Measurements from ENCODE around the gene TNKS2.
"Not testable (repeated sequence)": the region's sequence is repeated elsewhere in the genome, so short reads cannot be mapped to it uniquely, and the experiment has no call there.

The TNKS2 gene

DNA sequence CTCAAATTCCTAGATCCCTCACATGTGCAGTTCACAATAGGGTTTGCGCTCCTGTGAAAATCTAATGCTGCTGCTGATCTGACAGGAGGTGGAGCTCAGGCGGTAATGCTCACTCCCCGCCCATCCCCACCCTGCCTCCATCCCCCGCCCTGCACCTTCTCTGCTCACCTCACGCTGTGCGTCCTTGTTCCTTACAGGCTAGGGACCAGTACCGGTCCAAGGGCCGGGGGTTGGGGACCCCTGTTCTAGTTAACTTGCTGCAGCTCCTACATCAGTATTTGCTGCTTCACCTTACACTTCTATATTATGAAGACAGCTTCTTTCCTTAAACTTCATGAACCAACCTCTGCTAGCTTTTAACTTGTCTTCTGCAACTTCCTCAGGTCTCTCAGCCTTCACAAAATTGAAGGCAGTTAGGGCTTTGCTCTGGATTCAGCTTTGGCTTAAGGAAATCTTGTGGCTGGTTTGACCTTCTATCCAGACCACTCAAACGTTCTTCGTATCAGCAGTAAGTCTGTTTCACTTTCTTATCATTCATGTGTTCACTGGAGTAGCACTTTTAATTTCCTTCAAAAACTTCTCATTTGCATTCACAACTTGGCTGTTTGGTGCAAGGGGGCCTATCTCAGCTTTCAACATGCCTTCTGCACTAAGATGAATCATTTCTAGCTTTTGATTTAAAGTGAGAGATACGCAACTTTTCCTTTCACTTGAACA is 1.7 kb upstream of the TNKS2 start:
- no peak for DNase-seq (ENCODE audit: low spot score)

DNA sequence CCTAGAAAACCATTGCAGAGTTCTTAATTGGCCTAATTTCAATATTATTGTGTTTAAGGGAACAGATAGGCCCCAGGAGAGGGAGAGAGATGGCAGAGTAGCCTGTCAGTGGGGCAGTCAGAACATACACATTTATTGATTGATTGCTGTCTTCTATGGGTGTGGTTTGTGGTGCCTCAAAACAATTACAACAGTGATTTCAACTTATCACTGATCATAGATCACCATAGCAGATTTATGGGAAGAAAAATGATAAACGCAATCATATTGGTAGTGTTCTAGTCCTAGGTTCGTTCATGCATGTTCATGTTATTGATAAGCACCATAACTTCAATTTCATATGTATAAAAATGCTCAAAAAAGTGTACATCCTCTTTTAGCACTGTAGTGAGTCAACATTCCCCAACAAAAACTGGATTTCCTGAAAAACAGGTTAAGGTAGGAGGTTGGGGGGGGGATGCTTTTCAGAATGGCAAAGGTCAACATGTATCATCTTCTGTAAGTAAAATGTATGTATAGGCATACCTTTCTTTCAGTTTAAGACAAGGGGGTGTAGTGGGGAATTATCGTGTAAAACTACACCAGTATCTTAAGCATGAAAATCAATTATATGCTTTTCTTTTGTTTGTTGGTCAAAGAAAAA is 1.1 kb upstream of the TNKS2 start:
- no peak for DNase-seq (ENCODE audit: low spot score)

DNA sequence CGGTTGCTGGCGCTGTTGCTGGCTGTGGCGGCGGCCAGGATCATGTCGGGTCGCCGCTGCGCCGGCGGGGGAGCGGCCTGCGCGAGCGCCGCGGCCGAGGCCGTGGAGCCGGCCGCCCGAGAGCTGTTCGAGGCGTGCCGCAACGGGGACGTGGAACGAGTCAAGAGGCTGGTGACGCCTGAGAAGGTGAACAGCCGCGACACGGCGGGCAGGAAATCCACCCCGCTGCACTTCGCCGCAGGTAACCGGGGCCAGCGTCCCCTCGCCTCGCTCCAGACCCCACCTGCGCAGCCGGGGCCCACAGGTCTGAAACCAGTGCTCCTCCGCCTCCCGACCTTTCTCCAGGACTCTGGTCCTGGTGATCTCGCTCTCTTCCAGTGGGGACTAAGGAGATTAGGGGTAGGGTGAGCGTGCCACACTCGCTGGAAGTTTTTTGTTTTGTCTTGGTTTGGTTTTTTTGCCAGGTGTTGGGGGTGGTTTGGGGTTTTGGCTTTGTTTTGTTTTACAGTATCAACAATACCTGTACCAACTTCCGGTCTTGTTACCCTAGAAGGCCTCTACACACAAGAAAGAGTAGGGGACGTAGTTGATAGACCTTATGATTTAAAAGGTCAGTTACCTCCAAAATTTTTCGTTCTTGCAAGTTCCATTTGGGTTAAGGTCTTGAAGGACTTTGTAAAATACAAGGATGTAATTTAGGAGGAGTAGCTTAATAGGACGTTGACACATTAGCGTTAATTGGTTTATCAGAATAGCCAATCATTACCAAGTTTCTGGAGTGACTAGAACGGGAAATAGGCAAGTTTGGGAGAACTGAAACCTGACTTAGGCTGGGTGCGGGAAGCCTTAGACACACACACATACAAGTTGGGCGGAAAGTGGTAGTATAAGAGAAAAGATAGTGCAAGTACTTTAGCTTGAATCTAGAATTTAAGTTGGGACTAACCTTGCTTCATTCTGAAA is 704 bp downstream of the TNKS2 start:
- peak; percentile 28 for DNase-seq (ENCODE audit: low spot score)

DNA sequence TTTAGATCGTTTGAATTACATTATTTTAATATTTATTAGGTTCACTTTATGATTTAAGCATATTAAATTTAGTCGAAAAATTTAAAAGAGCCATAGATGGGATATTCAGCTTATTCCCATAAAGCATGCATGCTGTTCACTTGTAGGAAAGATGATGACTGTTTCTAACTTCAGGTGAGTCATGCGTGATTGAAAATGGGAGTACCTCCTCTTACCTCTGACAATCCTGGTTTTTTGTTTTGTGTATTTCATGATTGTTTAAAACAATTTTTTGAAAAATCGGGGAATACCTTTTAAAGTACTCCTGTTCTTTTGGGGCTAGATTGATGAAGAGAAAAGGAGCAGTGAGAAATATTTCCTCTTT is 1.4 kb downstream of the TNKS2 start:
- no peak for DNase-seq (ENCODE audit: low spot score)

DNA sequence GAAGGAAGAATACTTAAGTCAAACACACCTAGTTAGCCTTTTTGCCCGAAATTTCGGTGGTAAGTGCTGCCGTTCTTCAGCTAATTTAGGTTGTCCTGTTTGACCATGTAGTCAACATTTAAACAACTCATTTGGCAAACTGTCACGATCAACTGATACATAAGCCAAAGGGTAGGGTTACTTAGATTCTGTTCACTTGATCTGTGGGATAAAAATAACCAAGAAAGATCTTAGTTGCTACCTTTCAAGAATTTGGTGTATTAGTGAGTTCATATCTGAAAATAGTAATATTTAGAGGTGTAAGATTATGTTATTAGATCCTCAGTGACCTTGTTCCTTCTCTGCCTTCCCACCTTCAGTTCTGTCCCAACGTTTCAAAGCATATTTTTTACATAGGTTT is 2.0 kb downstream of the TNKS2 start:
- DNase-seq (ENCODE audit: low spot score) = no peak

DNA sequence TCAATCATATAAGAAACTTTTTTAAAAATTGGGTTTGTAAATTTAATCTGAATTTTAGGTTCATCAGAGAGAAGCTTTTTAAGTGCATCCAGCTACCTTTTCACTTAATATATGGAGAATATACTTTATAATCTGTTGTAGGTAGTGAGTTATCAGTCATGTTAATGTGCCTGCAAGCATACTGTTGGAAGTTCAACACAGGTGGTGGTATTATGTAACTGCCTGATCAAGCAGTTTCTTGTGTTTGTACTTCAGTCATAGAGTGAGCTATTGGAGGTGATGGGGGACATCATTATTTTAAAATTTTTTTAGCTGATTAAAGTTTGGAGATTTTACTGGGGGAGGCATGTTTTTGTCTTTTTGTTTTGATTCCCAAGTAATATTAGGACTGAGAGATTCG is 2.5 kb downstream of the TNKS2 start:
- no peak for DNase-seq (ENCODE audit: low spot score)

DNA sequence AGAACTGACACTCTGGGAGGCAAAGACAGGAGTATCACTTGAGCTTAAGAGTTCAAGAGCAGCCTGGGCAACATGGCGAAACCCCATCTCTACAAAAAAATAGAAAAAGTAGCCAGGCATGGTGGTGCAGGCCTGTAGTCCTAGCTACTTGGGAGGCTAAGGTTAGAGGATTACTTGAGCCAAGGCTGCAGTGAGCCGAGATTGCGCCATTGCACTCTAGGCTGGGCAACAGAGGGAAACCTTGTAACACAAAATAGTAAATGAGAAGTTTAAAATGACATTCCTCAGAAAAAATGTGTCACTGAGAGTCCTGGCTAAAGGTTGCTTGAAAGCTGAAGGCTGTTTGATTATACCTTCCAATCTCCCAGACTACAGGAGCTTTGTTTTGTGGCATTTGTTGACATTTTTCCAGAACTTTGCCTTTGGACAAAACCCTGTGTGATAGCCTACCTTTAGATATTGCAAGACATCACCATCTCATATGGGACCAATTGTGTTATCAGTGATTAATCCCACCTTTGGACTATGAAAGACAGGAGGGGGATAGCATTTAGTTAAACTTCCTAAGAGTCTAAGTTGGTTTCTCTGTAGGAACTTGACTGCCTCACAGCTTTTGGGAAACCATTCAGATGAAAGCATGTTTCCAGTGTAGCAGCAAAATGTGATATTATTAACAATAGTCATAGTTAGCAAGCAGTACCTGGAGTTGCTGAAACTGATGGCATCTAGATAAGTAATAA is 5.3 kb downstream of the TNKS2 start:
- no peak for DNase-seq (ENCODE audit: low spot score)

DNA sequence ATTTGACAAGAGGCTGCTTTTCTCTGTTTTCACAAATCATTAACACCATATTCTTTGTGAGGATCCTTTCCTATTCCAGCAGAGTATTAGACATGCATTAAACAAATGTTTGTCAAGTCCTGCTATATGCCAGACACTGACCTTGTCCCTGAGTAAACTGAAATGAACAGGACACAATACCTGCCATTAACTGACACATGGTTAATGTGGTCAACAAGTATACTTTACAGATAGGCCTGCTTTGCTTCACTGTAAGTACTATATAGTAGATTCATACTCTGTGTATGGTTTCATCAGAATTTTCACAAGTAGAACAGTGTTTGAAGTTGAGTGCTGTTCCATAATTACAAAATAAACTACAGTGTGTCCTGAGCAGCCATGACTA is 5.9 kb downstream of the TNKS2 start:
- DNase-seq (ENCODE audit: low spot score) = no peak

DNA sequence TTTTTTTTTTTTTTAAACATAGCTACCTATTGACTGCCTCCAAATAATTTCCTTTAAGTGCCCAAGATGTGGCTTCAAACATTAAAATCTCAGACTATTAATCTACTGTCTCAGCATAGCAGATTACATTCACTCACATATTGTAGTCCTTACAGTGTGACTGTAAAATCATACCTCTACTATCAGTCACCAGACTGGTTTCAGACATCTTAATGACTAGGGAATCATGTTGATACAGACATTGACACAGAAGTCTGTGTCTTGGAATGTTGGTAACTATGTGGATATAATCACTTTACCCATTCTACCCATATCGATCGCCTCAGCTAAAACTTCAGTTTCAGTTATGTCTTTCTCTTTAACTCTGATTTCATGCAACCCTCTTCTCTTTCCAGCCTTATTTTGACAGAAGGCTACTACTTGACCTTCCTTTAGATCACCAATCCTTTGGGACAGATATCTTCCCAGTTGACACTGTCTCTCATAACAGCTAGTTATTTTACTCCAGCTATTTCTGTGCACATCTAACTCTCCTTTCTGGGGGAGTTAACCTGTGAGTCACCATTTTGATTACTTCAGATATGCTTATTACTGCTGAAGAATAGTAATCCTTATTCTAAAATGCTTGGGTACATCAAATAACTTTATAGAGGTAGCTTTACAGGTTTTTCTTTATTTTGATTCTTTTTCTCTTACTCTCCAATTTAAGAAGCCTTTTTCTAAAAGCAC is 7.0 kb downstream of the TNKS2 start:
- DNase-seq (ENCODE audit: low spot score) = no peak

DNA sequence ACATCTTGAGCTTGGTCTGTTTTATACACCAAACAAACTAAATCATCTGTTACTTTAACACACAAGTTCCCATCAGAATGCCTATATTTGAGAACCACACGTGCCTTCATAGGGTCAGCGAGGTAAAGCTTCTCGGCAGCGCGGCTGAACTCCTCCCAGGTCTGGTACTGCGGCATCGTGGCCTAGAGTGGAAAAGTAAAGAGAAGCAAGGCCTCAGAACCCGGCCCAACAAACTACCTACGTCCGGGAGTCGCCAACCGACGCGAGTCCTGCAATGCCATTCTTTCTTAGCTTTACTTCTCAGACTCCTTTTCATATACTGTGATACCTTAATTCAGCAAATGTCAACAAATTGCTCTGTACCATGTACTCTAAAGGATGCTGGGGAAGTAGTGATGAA is 9.0 kb downstream of the TNKS2 start:
- not testable (repeated sequence) for DNase-seq (ENCODE audit: low spot score)

DNA sequence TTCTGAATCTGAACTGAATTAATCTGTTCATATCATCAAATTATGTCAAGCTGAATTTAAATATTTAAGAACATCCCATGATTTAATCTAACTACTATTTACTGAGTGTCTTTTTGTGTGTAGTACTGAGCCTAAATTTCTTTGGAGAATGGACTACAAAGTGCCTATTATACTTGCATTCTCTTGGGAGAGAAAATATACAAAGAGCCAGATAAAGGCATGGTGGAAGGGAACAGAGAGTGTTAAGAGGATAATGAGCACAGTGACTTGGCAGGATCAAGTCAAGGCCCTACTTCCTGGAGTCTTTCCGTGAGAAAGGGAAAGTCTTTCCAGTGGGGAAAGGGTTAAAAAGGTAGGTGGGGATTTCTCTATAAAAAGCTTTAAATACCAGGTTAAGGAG is 15.0 kb downstream of the TNKS2 start:
- DNase-seq (ENCODE audit: low spot score) = no peak

DNA sequence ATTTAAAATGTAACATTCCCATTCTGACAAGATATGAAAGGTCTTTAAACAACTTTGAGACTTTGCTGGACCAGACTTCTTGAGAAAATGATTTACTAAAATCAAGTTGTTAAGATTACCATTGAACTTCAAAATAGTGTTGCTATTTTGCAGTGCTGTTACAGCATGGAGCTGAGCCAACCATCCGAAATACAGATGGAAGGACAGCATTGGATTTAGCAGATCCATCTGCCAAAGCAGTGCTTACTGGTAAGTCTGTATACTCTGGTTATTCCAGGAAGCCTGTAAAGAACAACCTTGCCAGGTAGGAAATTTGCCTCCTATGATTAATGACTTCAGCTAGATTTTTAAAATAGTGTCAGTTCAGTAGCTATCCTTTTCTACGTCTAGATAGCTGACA is 18.8 kb downstream of the TNKS2 start:
- DNase-seq (ENCODE audit: low spot score) = no peak

DNA sequence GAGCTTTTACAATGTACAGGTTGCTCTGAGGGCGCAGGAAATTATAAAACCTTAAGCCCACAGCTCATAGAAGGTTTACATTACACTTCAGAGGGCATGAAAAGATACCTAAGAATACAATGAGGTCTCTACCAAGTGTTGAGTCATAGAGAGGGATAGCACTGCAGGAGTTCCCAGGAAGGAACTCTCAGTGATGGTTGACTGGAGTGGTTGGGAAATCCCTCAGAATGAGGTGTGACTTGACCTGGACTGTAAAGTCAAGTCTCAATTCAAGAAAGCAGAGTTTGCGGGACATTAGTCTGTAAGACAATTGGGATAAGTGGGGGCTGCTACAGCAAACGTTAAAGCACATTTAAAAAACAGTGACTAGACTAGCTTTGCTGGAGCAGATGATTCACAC is 21.9 kb downstream of the TNKS2 start:
- no peak for DNase-seq (ENCODE audit: low spot score)

DNA sequence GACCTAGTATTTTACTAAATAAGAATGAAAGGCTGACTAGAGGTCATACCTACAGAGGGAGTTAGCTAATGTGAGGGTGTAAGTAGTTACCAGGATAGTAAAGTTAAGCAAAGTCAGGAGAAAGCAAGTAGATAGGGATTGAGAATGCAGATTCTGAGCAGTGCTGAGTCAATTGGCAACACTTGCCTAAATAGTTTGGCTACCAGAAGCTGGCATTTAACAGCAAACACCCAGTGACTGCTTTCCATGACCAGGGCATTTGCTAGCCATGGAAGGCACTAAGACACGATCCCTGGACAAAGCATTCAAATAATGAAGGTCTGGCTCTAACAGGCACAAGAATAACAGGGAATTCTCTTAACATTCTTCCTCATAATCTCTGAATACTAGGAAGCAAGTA is 25.9 kb downstream of the TNKS2 start:
- DNase-seq (ENCODE audit: low spot score) = no peak

DNA sequence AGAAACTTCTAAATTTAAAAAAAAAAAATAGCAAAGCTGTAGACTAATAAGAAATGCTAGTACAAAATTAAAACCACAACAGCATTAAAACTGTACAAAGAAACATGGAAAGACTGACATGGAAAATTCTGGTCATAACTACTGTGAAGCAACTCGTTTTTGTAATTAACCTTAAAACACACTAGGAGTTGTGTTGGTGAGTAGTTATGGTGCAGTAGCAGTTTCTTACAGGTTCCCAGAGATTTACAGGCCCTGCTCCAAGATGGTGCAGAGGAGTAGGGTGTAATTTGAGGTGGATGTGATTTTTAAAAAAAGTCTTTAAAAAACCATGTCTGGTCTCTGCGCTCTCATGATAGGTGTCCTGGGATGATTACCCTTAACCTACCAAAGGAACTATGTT is 31.0 kb downstream of the TNKS2 start:
- DNase-seq (ENCODE audit: low spot score) = no peak

DNA sequence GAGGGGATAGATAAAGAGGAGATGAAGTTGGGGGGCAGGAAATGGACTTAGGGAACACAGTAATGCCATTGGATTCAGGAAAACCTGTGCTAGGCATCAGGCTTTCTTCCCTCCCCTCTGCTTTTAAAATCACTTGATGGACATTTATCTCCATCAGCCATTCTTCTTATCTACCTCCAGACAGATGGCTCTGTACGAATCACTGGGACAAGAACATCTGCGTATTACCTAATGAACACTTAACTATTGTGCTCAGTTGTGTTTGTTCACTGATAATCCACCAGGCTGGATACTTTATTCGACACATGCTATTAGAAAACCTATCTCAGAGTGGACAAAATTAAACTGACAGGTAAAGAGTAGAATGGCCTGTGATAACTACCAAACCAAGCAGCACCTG is 40.0 kb downstream of the TNKS2 start:
- no peak for DNase-seq (ENCODE audit: low spot score)

DNA sequence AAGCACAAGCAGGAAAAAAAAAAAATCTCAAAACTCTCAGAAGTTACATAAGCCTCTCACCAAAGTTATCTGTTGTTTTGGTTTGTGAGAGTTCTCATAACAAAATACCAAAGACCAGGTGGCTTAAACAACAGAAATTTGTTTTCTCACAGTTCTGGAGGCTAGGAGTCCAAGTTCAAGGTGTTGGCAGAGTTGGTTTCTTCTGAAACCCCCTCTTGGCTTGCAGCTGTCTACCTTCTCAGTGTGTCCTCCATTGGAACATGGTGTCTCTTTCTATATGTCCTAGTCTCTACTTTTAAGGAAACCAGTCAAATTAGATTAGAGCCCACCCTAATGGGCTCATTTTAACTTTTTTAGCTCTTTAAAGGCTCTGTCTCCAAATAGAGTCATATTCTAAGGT is 44.9 kb downstream of the TNKS2 start:
- DNase-seq (ENCODE audit: low spot score) = no peak

DNA sequence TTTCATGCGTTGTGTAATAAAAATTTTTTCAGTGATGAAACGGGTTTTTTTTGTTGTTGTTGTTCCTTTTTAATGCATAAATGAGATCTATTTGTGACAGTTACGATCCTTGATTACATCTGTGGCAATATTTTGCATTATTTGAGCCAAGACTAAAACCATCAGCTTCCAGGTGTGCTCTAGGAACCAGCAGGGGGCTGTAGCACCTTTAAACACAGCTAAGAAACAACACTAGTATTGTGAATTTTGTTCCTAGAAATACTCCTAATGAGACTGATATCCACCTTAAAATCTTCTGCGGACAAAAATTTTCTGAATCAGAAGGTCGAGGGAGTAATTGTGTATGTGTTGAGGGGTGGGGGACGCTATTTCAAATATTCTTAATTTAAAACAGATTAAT is 58.4 kb downstream of the TNKS2 start:
- no peak for DNase-seq (ENCODE audit: low spot score)

DNA sequence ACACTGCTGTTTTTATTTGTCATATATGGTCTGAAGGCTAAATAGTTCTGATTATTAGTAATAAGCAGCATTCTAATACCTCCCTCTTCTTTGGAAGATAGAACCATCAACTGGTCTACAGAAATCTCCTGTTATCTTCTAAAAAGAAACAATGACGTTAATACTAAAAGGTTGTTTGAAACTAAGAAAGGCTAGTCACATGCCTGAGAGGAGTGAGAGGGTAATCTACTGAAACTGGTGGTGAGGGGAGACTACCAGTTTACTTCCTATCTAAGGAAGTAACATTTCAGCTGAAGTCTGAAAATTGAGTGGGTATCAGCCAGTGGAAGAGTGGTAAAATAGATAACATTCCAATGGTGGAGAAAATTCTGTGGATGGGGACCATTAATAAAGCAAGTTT is 62.7 kb downstream of the TNKS2 start:
- no peak for DNase-seq (ENCODE audit: low spot score)

DNA sequence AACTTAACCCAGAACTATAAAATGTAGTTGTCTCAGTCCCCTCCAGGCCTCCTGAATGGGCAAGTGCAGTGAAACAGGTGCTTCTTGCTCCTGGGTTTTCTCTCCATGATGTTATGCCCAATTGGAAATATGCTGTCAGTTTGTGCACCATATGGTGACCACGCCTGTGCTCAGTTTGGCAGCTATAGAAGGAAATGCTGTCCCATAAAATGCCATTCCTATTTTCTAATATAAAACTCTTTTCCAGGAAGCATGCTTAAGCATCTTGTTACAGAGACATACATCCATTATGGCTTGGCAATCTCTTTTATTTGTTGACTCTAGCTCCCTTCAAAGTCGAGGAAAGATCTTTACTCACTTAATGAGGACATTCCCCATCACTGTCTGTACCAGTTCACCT is 65.9 kb downstream of the TNKS2 start:
- no peak for DNase-seq (ENCODE audit: low spot score)

DNA sequence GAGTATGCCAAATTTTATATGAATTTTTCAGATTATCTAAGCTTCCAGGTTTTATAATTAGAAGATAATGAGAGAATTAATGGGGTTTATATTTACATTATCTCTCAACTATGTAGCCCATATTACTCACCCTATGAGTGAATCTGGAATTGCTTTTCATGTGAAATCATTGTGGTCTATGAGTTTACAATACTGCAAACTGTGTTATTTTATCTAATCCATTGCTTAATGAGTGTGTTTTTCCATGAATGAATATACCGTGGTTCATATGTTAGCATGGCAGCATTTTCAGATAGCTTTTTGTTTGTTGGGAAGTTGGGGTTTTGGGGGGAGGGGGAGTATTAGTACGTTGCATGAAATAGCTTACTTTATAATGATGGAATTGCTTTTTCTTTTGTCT is 66.5 kb downstream of the TNKS2 start:
- DNase-seq (ENCODE audit: low spot score) = no peak

Data from putamen (tissue), 1 donor.